ENCODE measurements around the gene PIGV. TPM values are rescaled to one million over a fixed set of nuclear protein-coding genes. Genes with fewer than 3 reads are reported as not detected.

The PIGV gene
- polyA plus RNA-seq, 1 donor (not counting 4 experiments of a cell fraction or from before 2014, with no cell fraction given): 14.2 TPM

- Histone ChIP-seq H3K9me3 (ENCODE audit: control insufficient read depth, low read depth, low read length) (no peaks in the 10 kb centered on the region), H3K36me3 (ENCODE audit: control insufficient read depth in 2 of 2, extremely low read depth in 1 of 2, insufficient read depth in 2 of 2, low read length in 2 of 2) (peaks cover 3 to 21% of the 10 kb centered on the region in 2 experiments), H3K9ac (ENCODE audit: control insufficient read depth, extremely low read depth, insufficient read depth, low read length) (peak overlapping the region; percentile 41), H3K4me3 (ENCODE audit: control insufficient read depth in 2 of 3, extremely low read depth in 1 of 3, insufficient read depth in 2 of 3, low read depth in 1 of 3, low read length in 3 of 3) (peak overlapping the region; percentile 53 to 71 (median 64)), H3K4me1 (ENCODE audit: control insufficient read depth, extremely low read depth, insufficient read depth, low read length) (peaks cover 30% of the 10 kb centered on the region), H3K4me2 (ENCODE audit: control insufficient read depth, extremely low read depth, insufficient read depth, low read depth, low read length) (peak overlapping the region; percentile 84), H3K9me1 (ENCODE audit: control insufficient read depth, extremely low read depth, insufficient read depth, low read length) (peaks cover 4% of the 10 kb centered on the region), H4K20me1 (ENCODE audit: control insufficient read depth, extremely low read depth, insufficient read depth, low read length) (no peaks in the 10 kb centered on the region), H3K27ac (ENCODE audit: control insufficient read depth, insufficient read depth, low read length) (no peak overlapping the region), H3K79me2 (ENCODE audit: control insufficient read depth, insufficient read depth, low read length) (peaks cover 43% of the 10 kb centered on the region), H2AFZ (ENCODE audit: control insufficient read depth, low read length) (peak overlapping the region; percentile 3), H3K27me3 (ENCODE audit: control insufficient read depth, extremely low read depth, insufficient read depth, low read length) (no peaks in the 10 kb centered on the region)
- DNase-seq (ENCODE audit: low read depth, low spot score): no peak
- TF ChIP-seq CTCF (optimal IDR thresholded peaks at IDR 0.05 in 1 of 3, IDR thresholded peaks at IDR 0.05 in 1 of 3, conservative IDR thresholded peaks at IDR 0.05 in 1 of 3; ENCODE audit: extremely low read depth in 1 of 3, insufficient read depth in 2 of 3, low read length in 3 of 3) (no peak), EZH2 (IDR thresholded peaks at IDR 0.05; ENCODE audit: low read length) (no peak)
- FAIRE-seq: no peak
- dilution Hi-C loops (cut with MboI; ENCODE audit: extremely low pct_ligation_motif_present, low sequenced_read_pairs): no loop called here
Observed at GRCh38 chr1:26827106-26827604, 39.4 kb downstream of the PIGV start.

DNA sequence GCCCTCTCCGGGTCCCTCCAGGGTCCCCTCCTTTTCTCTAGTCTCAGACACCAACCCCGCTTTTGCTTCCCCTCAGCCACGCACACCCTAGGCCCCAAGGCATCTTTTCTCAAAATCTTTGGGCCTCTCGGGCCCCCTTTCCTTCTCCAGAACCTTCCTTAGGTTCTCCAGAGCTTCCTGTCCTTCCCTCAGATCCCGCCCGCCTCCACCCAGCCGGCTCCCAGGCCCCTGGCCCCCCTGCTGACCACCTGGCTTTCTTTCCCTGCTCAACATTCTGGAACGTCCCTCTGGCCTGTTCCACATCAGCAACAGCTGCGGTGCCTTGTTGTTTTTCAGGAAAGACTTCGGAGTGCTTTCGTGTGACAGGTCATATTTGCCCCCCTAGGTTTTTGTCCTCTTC is 39.9 kb downstream of the PIGV start:
- FAIRE-seq (no peak), DNase-seq (ENCODE audit: low read depth, low spot score) (no peak)
- H3K4me1 ChIP-seq (ENCODE audit: control insufficient read depth, extremely low read depth, insufficient read depth, low read length): peaks cover 30% of the 10 kb centered on the region
- no peak for TF ChIP-seq CTCF (optimal IDR thresholded peaks at IDR 0.05 in 1 of 3, IDR thresholded peaks at IDR 0.05 in 1 of 3, conservative IDR thresholded peaks at IDR 0.05 in 1 of 3; ENCODE audit: extremely low read depth in 1 of 3, insufficient read depth in 2 of 3, low read length in 3 of 3)
- TF ChIP-seq EZH2 (IDR thresholded peaks at IDR 0.05; ENCODE audit: low read length): no peak
- H3K9ac ChIP-seq (ENCODE audit: control insufficient read depth, extremely low read depth, insufficient read depth, low read length): peak overlapping the region; percentile 41
- peaks cover 4% of the 10 kb centered on the region for H3K9me1 ChIP-seq (ENCODE audit: control insufficient read depth, extremely low read depth, insufficient read depth, low read length)
- H2AFZ ChIP-seq (ENCODE audit: control insufficient read depth, low read length): no peak overlapping the region
- peak overlapping the region; percentile 84 for H3K4me2 ChIP-seq (ENCODE audit: control insufficient read depth, extremely low read depth, insufficient read depth, low read depth, low read length)
- dilution Hi-C loops (cut with MboI; ENCODE audit: extremely low pct_ligation_motif_present, low sequenced_read_pairs): no loop called here
- no peak overlapping the region for H3K27ac ChIP-seq (ENCODE audit: control insufficient read depth, insufficient read depth, low read length)
- no peaks in the 10 kb centered on the region for H4K20me1 ChIP-seq (ENCODE audit: control insufficient read depth, extremely low read depth, insufficient read depth, low read length)
- H3K36me3 ChIP-seq (ENCODE audit: control insufficient read depth in 2 of 2, extremely low read depth in 1 of 2, insufficient read depth in 2 of 2, low read length in 2 of 2): peaks cover 4 to 21% of the 10 kb centered on the region in 2 experiments
- H3K4me3 ChIP-seq (ENCODE audit: control insufficient read depth in 2 of 3, extremely low read depth in 1 of 3, insufficient read depth in 2 of 3, low read depth in 1 of 3, low read length in 3 of 3): peak overlapping the region; percentile 53 to 71 (median 64)
- no peaks in the 10 kb centered on the region for H3K27me3 ChIP-seq (ENCODE audit: control insufficient read depth, extremely low read depth, insufficient read depth, low read length)
- peaks cover 43% of the 10 kb centered on the region for H3K79me2 ChIP-seq (ENCODE audit: control insufficient read depth, insufficient read depth, low read length)
- H3K9me3 ChIP-seq (ENCODE audit: control insufficient read depth, low read depth, low read length): no peaks in the 10 kb centered on the region
